TTC549 (cell line): ENCODE measurements around the gene IFT22.
"Not testable (repeated sequence)": the region's sequence is repeated elsewhere in the genome, so short reads cannot be mapped to it uniquely, and the experiment has no call there.

ENCODE experiments used
- FAIRE-seq: peaks from 2 replicates; lab custom pipeline; 2012; peaks lifted over from hg19 to GRCh38; lab: Jason Lieb, UNC

The IFT22 gene

DNA sequence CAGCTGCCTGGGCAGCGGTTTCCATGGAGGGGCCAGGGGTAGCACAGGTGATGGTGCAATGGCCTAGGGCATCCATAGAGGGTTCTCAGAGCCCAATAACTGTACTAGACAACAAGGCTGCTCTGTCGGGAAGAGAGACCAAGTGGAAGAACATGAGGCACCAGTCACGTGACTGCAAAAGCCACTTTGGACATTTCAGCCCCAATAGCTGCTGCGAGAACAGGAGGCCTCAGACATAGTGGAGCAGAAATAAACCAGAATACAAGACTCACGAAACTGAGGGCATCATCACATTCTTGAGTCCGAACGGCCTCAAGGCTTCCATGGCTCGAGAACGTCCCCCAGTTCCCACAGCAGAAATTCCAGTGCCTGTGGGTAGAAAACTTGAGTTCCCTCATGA lies 44.5 kb downstream of the IFT22 start:
- FAIRE-seq: no peak

DNA sequence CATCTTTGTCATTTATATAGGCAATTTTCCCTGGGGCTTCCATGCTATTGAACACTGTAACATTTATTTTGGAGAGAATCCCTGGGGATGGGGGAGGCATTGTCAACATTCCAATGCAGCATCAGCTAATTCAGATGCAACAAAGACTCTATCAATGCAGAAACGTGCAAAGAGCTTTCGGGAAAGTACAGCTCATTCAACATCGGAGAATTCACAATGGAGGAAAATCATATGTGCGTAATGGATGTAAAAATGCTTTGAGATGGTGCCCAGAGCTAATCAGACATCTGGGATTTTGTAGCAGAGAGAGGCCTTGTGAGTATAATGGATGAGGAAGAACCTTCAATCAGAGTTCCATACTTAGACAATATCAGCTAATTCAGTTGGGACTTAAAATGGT lies 48.4 kb downstream of the IFT22 start:
- FAIRE-seq: no peak

DNA sequence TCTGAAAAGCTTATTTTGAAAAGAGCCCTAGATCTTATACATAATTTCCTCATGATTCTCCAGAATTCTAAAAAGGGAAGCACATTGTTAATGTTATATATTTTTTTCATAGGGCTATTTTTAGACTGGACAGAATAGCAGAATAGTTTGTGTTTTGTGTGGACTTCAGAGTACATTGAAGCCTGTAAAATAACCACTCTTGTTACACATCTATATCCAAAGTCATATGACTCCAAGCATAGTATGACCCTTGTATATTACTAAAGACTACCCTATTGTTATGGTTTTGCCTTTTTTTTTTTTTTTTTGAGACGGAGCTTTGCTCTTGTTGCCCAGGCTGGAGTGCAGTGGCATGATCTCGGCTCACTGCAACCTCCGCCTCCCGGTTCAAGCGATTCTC lies 50.6 kb downstream of the IFT22 start:
- no peak for FAIRE-seq

DNA sequence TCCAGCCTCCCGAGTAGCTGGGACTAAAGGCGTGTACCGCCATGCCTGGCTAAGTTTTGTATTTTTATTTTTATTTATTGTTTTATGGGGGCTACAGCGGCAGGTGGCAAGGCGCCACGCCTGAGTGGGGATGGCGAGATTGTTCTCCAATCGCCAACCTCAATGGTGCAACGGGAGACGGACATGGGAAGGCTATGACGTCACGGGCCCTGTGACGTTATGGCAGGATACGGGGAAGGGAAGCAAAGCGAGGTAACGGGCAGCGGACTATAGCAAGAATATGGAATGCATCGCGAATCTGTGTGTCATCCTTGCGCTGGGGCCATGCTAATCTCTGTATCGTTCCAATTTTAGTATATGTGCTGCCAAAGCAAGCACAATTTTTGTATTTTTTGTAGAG lies 51.9 kb downstream of the IFT22 start:
- FAIRE-seq: no peak

DNA sequence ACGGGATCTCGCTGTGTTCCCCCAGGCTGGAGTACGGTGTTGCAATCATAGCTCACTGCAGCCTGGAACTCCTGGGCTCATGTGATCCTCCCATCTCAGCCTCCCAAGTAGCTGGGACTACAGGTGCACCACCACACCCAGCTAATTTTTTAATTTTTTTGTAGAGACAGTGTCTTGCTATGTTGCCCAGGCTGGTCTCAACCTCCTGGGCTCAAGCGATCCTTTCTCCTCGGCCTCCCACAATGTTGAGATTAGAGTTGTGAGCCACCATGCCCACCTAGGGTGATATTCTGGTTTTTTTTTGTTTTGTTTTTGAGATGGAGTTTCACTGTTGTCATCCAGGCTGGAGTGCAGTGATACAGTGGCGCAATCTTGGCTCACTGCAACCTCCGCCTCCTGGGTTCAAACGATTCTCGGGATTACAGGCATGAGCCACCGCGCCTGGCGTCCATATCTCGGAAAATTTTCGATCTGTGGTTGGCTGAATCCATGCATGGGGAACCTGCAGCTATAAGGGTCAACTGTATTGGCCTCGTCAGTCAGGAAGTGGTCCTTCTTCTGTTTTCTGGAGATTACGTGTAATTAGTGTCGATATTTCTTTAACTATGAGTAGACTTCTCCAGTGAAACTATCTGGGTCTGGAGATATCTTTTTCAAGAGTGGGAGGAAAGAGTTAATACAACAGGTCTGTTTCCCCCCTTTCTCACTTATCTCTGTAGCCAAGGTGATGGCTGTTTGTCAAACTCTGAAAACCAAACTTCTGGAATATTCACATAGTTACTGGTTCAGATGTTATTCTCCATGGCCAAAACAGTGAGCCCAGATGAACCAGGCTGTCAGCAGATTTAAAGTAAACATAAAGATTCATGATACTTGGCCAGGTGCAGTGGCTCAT lies 55.7 kb downstream of the IFT22 start:
- FAIRE-seq: no peak

DNA sequence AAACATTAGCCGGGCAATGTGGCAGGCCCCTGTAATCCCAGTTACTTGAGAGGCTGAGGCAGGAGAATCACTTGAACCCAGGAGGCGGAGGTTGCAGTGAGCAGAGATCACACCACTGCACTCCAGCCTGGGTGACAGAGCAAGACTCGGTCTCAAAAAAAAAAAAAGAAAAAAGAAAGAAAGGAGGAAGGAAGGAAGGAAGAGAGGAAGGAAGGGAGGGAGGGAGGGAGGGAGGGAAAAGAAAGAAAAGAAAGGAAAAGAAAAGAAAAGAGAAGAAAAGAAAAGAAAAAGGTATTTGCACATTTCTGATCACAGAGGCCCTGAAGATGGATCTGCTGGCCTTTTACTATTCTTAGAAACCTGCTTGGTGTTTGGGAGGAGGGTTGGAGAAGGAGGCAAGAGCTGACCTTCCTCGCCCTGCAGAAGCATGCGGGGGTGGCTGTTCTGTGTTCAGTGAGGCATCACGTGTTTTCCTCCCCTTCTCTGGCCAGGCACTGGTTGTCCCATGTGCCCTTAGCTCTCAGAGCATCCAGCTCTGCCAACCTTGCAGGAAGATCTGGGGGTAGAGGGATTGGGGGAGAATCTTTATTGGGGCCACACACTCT lies 57.4 kb downstream of the IFT22 start:
- FAIRE-seq: not testable (repeated sequence)
